ENCODE results near the gene FOXN1.

DNA sequence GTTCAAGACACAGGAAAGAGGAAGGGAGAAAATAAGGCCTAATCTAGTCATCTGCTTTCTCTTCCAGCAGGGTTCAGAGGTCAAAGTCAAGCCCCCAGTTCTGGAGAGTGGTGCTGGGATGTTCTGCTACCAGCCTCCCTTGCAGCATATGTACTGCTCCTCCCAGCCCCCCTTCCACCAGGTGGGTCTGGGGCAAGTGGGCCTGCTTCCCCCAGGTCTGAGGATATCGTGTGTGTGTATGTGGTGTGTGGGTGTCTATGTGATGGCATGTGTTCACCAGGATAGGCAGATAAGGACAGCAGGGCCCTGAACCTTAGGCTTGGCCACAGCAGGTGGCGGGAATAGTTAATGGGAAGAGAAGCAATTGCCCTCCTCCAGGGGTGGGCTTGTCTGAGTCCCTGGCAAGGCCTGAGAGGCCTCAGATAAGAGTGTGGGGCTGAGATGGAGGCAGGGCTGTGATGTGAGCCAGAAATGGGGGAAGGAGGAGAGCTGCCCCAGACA, 21.1 kb downstream of the FOXN1 start:
- TF ChIP-seq, protein P1, sequence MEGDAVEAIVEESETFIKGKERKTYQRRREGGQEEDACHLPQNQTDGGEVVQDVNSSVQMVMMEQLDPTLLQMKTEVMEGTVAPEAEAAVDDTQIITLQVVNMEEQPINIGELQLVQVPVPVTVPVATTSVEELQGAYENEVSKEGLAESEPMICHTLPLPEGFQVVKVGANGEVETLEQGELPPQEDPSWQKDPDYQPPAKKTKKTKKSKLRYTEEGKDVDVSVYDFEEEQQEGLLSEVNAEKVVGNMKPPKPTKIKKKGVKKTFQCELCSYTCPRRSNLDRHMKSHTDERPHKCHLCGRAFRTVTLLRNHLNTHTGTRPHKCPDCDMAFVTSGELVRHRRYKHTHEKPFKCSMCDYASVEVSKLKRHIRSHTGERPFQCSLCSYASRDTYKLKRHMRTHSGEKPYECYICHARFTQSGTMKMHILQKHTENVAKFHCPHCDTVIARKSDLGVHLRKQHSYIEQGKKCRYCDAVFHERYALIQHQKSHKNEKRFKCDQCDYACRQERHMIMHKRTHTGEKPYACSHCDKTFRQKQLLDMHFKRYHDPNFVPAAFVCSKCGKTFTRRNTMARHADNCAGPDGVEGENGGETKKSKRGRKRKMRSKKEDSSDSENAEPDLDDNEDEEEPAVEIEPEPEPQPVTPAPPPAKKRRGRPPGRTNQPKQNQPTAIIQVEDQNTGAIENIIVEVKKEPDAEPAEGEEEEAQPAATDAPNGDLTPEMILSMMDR (conservative IDR thresholded peaks at IDR 0.05; ENCODE audit: low read length): no peak
- no peak for TF ChIP-seq EZH2phosphoT487 (IDR thresholded peaks at IDR 0.05; ENCODE audit: borderline replicate concordance)

All from Loucy (cell line).